H1 (cell line): Measurements from ENCODE around the gene ZNF649.

Source experiments
- CTCF ChIP-seq, 3 experiments: IDR thresholded peaks; 1 replicate in 2 of 3; 2 replicates in 1 of 3; pipeline versions ENCODE4 v1.5.1 to v1.6.1; 2011; ENCODE audit warnings: low read length in 3 of 3, mild to moderate bottlenecking in 3 of 3, inconsistent platforms in 2 of 3, low read depth in 1 of 3, moderate library complexity in 1 of 3; ENCODE audit not compliant: insufficient read depth in 1 of 3; ENCODE audit errors: control extremely low read depth in 1 of 3
- POLR2A ChIP-seq, 2 experiments: IDR thresholded peaks; 1 replicate in 1 of 2; 2 replicates in 1 of 2; pipeline ENCODE4 v1.6.1; 2011; ENCODE audit warnings: low read depth in 2 of 2, low read length in 2 of 2, mild to moderate bottlenecking in 2 of 2; ENCODE audit errors: control extremely low read depth in 1 of 2

GRCh38 chr19:51916167-51916566 is 11.3 kb upstream of the ZNF649 start:
- TF ChIP-seq POLR2A (IDR thresholded peaks at IDR 0.05; ENCODE audit: control extremely low read depth in 1 of 2, low read depth in 2 of 2, low read length in 2 of 2) (no peak), CTCF (IDR thresholded peaks at IDR 0.05; ENCODE audit: control extremely low read depth in 1 of 3, insufficient read depth in 1 of 3, low read depth in 1 of 3, low read length in 3 of 3) (no peak)
